BJ (cell line): ENCODE data around the gene HOXA5. TPM values are rescaled to one million over a fixed set of nuclear protein-coding genes. Genes with fewer than 3 reads are reported as not detected.

Experiments used
- CTCF ChIA-PET: fragments of 350-600 bp; formaldehyde crosslinking; extraction: SDS; loops from one replicate; lab custom pipeline; 2021; ENCODE audit warnings: antibody characterized with exemption, inconsistent platforms; lab: Yijun Ruan, JAX
- POLR2A ChIA-PET: fragments of 300-600 bp; sonication (Branson Sonifier 250); formaldehyde crosslinking; extraction: SDS; loops from one replicate; lab custom pipeline; 2021; ENCODE audit warnings: antibody characterized with exemption; lab: Charles Lee
- DNase-seq: peaks from one replicate; pipeline ENCODE4 v3.0.0-alpha.2; 2011; ENCODE audit warnings: low read depth
- H3K27me3 ChIP-seq: 2 replicates; pipeline ENCODE4 v1.6.0; 2011; ENCODE audit warnings: low read length; ENCODE audit not compliant: control insufficient read depth, insufficient read depth
- H3K36me3 ChIP-seq: 2 replicates; pipeline ENCODE4 v1.5.1; 2011; ENCODE audit warnings: low read length; ENCODE audit not compliant: control insufficient read depth, insufficient read depth
- H3K4me3 ChIP-seq: 2 replicates; pipeline ENCODE4 v1.5.1; 2011; ENCODE audit warnings: low read depth, mild to moderate bottlenecking, control low read depth, low read length
- polyA plus RNA-seq: library from polyadenylated mRNA; depleted of rRNA; stranded (reverse); fragments of >200 nt; gene quantifications from 2 replicates; pipeline ENCODE4 v1.2.3, GENCODE V29; 2011
- TF ChIP-seq, protein P1 (sequence below): IDR thresholded peaks from 2 replicates; pipeline ENCODE4 v1.5.1; 2011; ENCODE audit warnings: low read depth, mild to moderate bottlenecking, control low read depth, inconsistent platforms, low read length, moderate library complexity; ENCODE audit not compliant: insufficient read depth

HOXA5 gene
- polyA plus RNA-seq, 1 experiment = 1.2 TPM

- Histone ChIP-seq H3K27me3 (no peaks in the 10 kb centered on the region), H3K4me3 (peak overlapping the region; percentile 72), H3K36me3 (peaks cover 16% of the 10 kb centered on the region)
- DNase-seq = no peak
- POLR2A ChIA-PET = no interaction called here
- TF ChIP-seq, protein P1, sequence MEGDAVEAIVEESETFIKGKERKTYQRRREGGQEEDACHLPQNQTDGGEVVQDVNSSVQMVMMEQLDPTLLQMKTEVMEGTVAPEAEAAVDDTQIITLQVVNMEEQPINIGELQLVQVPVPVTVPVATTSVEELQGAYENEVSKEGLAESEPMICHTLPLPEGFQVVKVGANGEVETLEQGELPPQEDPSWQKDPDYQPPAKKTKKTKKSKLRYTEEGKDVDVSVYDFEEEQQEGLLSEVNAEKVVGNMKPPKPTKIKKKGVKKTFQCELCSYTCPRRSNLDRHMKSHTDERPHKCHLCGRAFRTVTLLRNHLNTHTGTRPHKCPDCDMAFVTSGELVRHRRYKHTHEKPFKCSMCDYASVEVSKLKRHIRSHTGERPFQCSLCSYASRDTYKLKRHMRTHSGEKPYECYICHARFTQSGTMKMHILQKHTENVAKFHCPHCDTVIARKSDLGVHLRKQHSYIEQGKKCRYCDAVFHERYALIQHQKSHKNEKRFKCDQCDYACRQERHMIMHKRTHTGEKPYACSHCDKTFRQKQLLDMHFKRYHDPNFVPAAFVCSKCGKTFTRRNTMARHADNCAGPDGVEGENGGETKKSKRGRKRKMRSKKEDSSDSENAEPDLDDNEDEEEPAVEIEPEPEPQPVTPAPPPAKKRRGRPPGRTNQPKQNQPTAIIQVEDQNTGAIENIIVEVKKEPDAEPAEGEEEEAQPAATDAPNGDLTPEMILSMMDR = no peak
- CTCF ChIA-PET = interaction anchor here (0.8 to 4.0 kb wide), 9 partner anchors 9 to 794 kb away, joined by 3 to 74 read pairs (median 7); partner anchors contain the start of genes HOXA10 and HOXA3
Observed at GRCh38 chr7:27163288-27164044, 20.0 kb upstream of the HOXA5 start.

GRCh38 chr7:27162561-27163287, 19.2 kb upstream of the HOXA5 start:
- no peaks in the 10 kb centered on the region for H3K27me3 ChIP-seq
- ChIA-PET POLR2A (no interaction called here), CTCF (interaction anchor here (0.5 to 4.0 kb wide), 16 partner anchors 9 to 1311 kb away, joined by 3 to 74 read pairs (median 6); partner anchors contain the start of genes HOXA10, HOXA13 and HOXA3)
- peaks cover 14% of the 10 kb centered on the region for H3K36me3 ChIP-seq
- TF ChIP-seq, protein P1 = no peak
- DNase-seq = no peak
- peak overlapping the region; percentile 72 for H3K4me3 ChIP-seq

- CTCF ChIA-PET = interaction anchor here (0.5 to 4.0 kb wide), 21 partner anchors 9 to 1310 kb away, joined by 3 to 74 read pairs (median 6); partner anchors contain the start of genes HOXA10, HOXA13, HOXA3 and HOXA5
- no peaks in the 10 kb centered on the region for H3K27me3 ChIP-seq
- DNase-seq = no peak
Observed at GRCh38 chr7:27161721-27162560, 18.5 kb upstream of the HOXA5 start.

DNA sequence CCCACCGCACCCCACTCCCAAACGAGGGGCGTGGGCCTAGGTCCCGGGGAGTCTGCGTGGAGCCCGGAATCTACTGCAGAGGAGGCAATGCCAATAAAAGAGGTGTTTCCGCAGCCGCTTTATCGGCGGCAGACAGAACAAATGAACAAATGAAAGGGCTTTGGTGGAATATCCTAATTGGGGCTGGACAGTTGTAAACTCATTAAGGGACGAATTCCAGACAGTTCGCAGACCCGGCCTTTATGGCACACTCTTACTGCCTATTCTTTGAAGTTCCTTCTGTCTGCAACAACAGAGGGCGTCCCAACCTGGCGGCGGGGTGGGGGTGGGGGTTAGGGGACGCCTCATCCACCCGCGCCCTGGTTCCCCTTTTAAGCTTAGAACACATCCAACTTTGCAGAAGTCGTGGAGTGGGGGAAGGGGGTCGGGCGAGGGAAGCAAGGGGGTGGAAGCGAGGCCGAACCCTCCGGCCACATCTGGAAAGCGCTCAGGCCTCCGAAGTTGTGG, 17.8 kb upstream of the HOXA5 start:
- Histone ChIP-seq H3K36me3 (peaks cover 14% of the 10 kb centered on the region), H3K4me3 (peak overlapping the region; percentile 72), H3K27me3 (no peaks in the 10 kb centered on the region)
- TF ChIP-seq, protein P1 = no peak
- no peak for DNase-seq
- ChIA-PET CTCF (interaction anchor here (0.6 to 4.0 kb wide), 32 partner anchors 10 to 1268 kb away, joined by 3 to 74 read pairs (median 4); partner anchors contain the start of genes HOXA10, HOXA3 and HOXA5), POLR2A (interaction anchor here (0.6 kb wide), 2 partner anchors 31 to 34 kb away, joined by 3 to 12 read pairs; no protein-coding TSS in a partner anchor)

More at GRCh38 chr7:27161721-27162560, 18.5 kb upstream of the HOXA5 start:
- H3K36me3 ChIP-seq = peaks cover 14% of the 10 kb centered on the region
- TF ChIP-seq, protein P1 = no peak
- POLR2A ChIA-PET = no interaction called here
- peak overlapping the region; percentile 72 for H3K4me3 ChIP-seq
